GM12878 (cell line): ENCODE data around the gene MARVELD3. TPM values are rescaled to one million over a fixed set of nuclear protein-coding genes. Genes with fewer than 3 reads are reported as not detected.

ENCODE experiments used
- ATAC-seq: fragments of 200-7000 bp; cut with Tn5 transposase; 3 replicates; pipeline ENCODE4 v1.9.1; 2020; ENCODE audit warnings: mild to moderate bottlenecking, moderate library complexity
- BruUV-seq: library from RNA; stranded (reverse); fragments of 400-500 nt; replicated peaks from 2 replicates; lab custom pipeline; 2021; lab: Mats Ljungman, UMichigan
- CTCF ChIA-PET: fragments of 300-600 bp; sonication (Branson Sonifier 250); formaldehyde crosslinking; extraction: SDS; loops from one replicate; lab custom pipeline; 2021; ENCODE audit warnings: inconsistent platforms; lab: Yijun Ruan, JAX
- POLR2A ChIA-PET: fragments of 350-600 bp; formaldehyde crosslinking; extraction: SDS; loops from one replicate; lab custom pipeline; 2021; ENCODE audit warnings: inconsistent platforms; lab: Charles Lee
- RAD21 ChIA-PET: fragments of 300-600 bp; sonication (Branson Sonifier 250); formaldehyde crosslinking; loops from one replicate; lab custom pipeline; 2023; ENCODE audit warnings: antibody characterized with exemption; ENCODE audit not compliant: unreplicated experiment; lab: Charles Lee
- SMC1A ChIA-PET: fragments of 300-600 bp; sonication (Branson Sonifier 250); formaldehyde crosslinking; loops from one replicate; lab custom pipeline; 2023; ENCODE audit not compliant: unreplicated experiment, uncharacterized antibody; lab: Charles Lee
- DNase-seq: peaks from one replicate; pipeline ENCODE4 v3.0.0-alpha.2; 2011; ENCODE audit warnings: low read depth, low spot score
- FAIRE-seq: peaks from 3 replicates; lab custom pipeline; 2011; peaks lifted over from hg19 to GRCh38; lab: Jason Lieb, UNC
- H2AFZ ChIP-seq: 2 replicates; pipeline ENCODE4 v1.6.0; 2011; ENCODE audit warnings: low read depth, low read length, control low read depth; ENCODE audit not compliant: control insufficient read depth
- H3K27ac ChIP-seq: 2 replicates; pipeline ENCODE4 v1.5.1; 2011; ENCODE audit warnings: control low read depth; ENCODE audit not compliant: control insufficient read depth, insufficient read depth
- H3K27me3 ChIP-seq, 2 experiments: replicated peaks in 1 of 2; 2 replicates each; pipeline versions ENCODE4 v1.6.0 to v1.6.1; 2011; ENCODE audit warnings: low read length in 1 of 2; ENCODE audit not compliant: control insufficient read depth in 2 of 2, insufficient read depth in 2 of 2
- H3K36me3 ChIP-seq, 2 experiments: 2 replicates each; pipeline ENCODE4 v1.5.1; 2011; ENCODE audit warnings: low read length in 1 of 2; ENCODE audit not compliant: control insufficient read depth in 2 of 2, insufficient read depth in 2 of 2
- H3K4me1 ChIP-seq: 2 replicates; pipeline ENCODE4 v1.6.1; 2011; ENCODE audit warnings: mild to moderate bottlenecking, low read length, moderate library complexity, mixed read lengths; ENCODE audit not compliant: control insufficient read depth, insufficient read depth
- H3K4me2 ChIP-seq: 2 replicates; pipeline ENCODE4 v1.6.0; 2011; ENCODE audit warnings: control low read depth; ENCODE audit not compliant: control insufficient read depth, insufficient read depth
- H3K4me3 ChIP-seq: fragments of 200-600 bp; sonication (generic); 2 replicates; pipeline ENCODE4 v1.5.1; 2016
- H3K79me2 ChIP-seq: 2 replicates; pipeline ENCODE4 v1.6.0; 2011; ENCODE audit warnings: low read length; ENCODE audit not compliant: control insufficient read depth, insufficient read depth
- H3K9ac ChIP-seq: 2 replicates; pipeline ENCODE4 v1.8.0; 2011; ENCODE audit warnings: low read length, control low read depth, mixed read lengths; ENCODE audit not compliant: control insufficient read depth, insufficient read depth
- H3K9me3 ChIP-seq: replicated peaks from 3 replicates; pipeline ENCODE4 v1.5.1; 2011; ENCODE audit warnings: mild to moderate bottlenecking, low read length; ENCODE audit not compliant: control insufficient read depth, insufficient read depth
- H4K20me1 ChIP-seq: 2 replicates; pipeline ENCODE4 v1.6.0; 2011; ENCODE audit not compliant: control insufficient read depth, insufficient read depth
- BCLAF1 ChIP-seq: fragments of 450-650 bp; IDR thresholded peaks from 2 replicates; pipeline ENCODE4 v1.6.1; 2017; ENCODE audit warnings: antibody characterized with exemption, mild to moderate bottlenecking, moderate library complexity
- BMI1 ChIP-seq: fragments of 450-650 bp; IDR thresholded peaks from 2 replicates; pipeline ENCODE4 v1.6.1; 2016; ENCODE audit warnings: mild to moderate bottlenecking, moderate library complexity, borderline replicate concordance
- CEBPB ChIP-seq, 2 experiments: fragments of 150-350 bp in 1 of 2; IDR thresholded peaks; 2 replicates each; pipeline ENCODE4 v1.6.1; 2012 to 2014; ENCODE audit warnings: low read depth in 2 of 2, low read length in 2 of 2, borderline replicate concordance in 1 of 2, inconsistent platforms in 1 of 2
- CHD1 ChIP-seq: IDR thresholded peaks from 2 replicates; pipeline ENCODE4 v1.6.1; 2012; ENCODE audit warnings: low read depth, low read length, improper control_type of control experiment
- KDM1A ChIP-seq: fragments of 200-600 bp; sonication (generic); IDR thresholded peaks from 2 replicates; pipeline ENCODE4 v1.6.1; 2016; ENCODE audit warnings: borderline replicate concordance
- MEF2A ChIP-seq: IDR thresholded peaks from 2 replicates; pipeline ENCODE4 v1.6.1; 2011; ENCODE audit warnings: low read depth, mild to moderate bottlenecking, low read length, moderate library complexity; ENCODE audit not compliant: insufficient read depth
- MXI1 ChIP-seq: fragments of 150-350 bp; IDR thresholded peaks from 2 replicates; pipeline ENCODE4 v1.6.1; 2011; ENCODE audit warnings: low read depth, mild to moderate bottlenecking, inconsistent platforms, low read length, improper control_type of control experiment
- NFIC ChIP-seq: IDR thresholded peaks from 2 replicates; pipeline ENCODE4 v1.6.1; 2012; ENCODE audit warnings: low read depth, mild to moderate bottlenecking, inconsistent platforms, low read length, moderate library complexity
- NR2C1 ChIP-seq: fragments of 450-650 bp; IDR thresholded peaks from 2 replicates; pipeline ENCODE4 v1.6.1; 2017; ENCODE audit warnings: antibody characterized with exemption, mild to moderate bottlenecking, moderate library complexity
- POLR2AphosphoS5 ChIP-seq: IDR thresholded peaks from 2 replicates; pipeline ENCODE4 v1.6.1; 2011; ENCODE audit warnings: mild to moderate bottlenecking, low read length, inconsistent platforms
- ZBTB4 ChIP-seq: fragments of 450-650 bp; formaldehyde crosslinking; IDR thresholded peaks from 2 replicates; pipeline ENCODE4 v1.4.0; 2022; ENCODE audit warnings: mild to moderate bottlenecking, moderate library complexity
- ZNF207 ChIP-seq: fragments of 450-650 bp; IDR thresholded peaks from 2 replicates; pipeline ENCODE4 v1.6.1; 2014; ENCODE audit warnings: antibody characterized with exemption, mild to moderate bottlenecking, borderline replicate concordance
- WGBS: methylation state at CpG from one replicate; pipeline ENCODE4 v1.1.6; 2016; ENCODE audit warnings: low lambda C conversion rate; ENCODE audit not compliant: insufficient replicate concordance, insufficient coverage; ENCODE audit errors: missing lambda C conversion rate; 5-methylcytosine and 5-hydroxymethylcytosine counted together
- in situ Hi-C: fragments of 300-500 bp; cut with MboI; formaldehyde crosslinking; loops from 9 replicates; pipeline ENCODE4 v1.14.3; 2018; ENCODE audit warnings: mixed read lengths
- intact Hi-C: fragments of 100-400 bp; cut with micrococcal nuclease; formaldehyde crosslinking; loops from one replicate; pipeline ENCODE4 v1.14.2; 2022; ENCODE audit not compliant: unreplicated experiment
- polyA plus RNA-seq, 11 experiments: library from polyadenylated mRNA; depleted of rRNA in 4 of 11; unstranded in 6 of 11; stranded (reverse) in 5 of 11; fragments of >200 nt; fragmentation: Nextera tagmentation in 4 of 11; fragmentation: Illumina TruSeq in 1 of 11; extraction: Ambion mirVana in 4 of 11; extraction: Trizol in 1 of 11; gene quantifications; 1 replicate in 1 of 11; 2 replicates in 10 of 11; pipeline versions ENCODE4 v1.2.1 to v1.2.3, GENCODE V29; 2011 to 2016; ENCODE audit warnings: inconsistent platforms in 2 of 11, missing spikeins in 2 of 11, low read depth in 1 of 11
- total RNA-seq, 4 experiments: library from RNA; depleted of rRNA in 3 of 4; stranded (reverse); fragments of >200 nt in 3 of 4; fragmentation: Illumina TruSeq in 1 of 4; extraction: Trizol in 1 of 4; gene quantifications; 2 replicates each; pipeline versions ENCODE4 v1.2.1 to v1.2.3, GENCODE V29; 2013 to 2021
- TF ChIP-seq, protein P1 (sequence below): fragments of 450-650 bp; formaldehyde crosslinking; IDR thresholded peaks from 2 replicates; pipeline ENCODE4 v1.4.0; 2020; ENCODE audit warnings: mild to moderate bottlenecking, moderate library complexity
- TF ChIP-seq, protein P2 (sequence below): IDR thresholded peaks from 2 replicates; pipeline ENCODE4 v1.6.1; 2012; ENCODE audit warnings: low read depth, low read length, improper control_type of control experiment

MARVELD3 gene
- total and polyA plus RNA-seq, 10 of the 15 experiments (the other 5 are each of a cell fraction or from before 2014, with no cell fraction given) = 0.03 to 0.18 (median 0.09) TPM; not detected in 4

GRCh38 chr16:71637398-71637797, 11.4 kb downstream of the MARVELD3 start:
- no peaks in the 10 kb centered on the region for H3K36me3 ChIP-seq
- H3K4me3 ChIP-seq = no peak overlapping the region
- 82% methylated on average over 3 of the region's 3 CpGs for WGBS
- H3K9ac ChIP-seq = no peak overlapping the region
- ChIA-PET CTCF (interaction anchor here (0.7 kb wide), 1 partner anchor 324 kb away, joined by 4 read pairs; no protein-coding TSS in a partner anchor), RAD21 (no interaction called here), POLR2A (no interaction called here), SMC1A (no interaction called here)
- no peaks in the 10 kb centered on the region for H3K4me1 ChIP-seq
- H4K20me1 ChIP-seq = no peaks in the 10 kb centered on the region
- FAIRE-seq (no peak), ATAC-seq (no peak), DNase-seq (no peak)
- no peak overlapping the region for H3K27ac ChIP-seq
- BruUV-seq = no TSS peak
- H3K4me2 ChIP-seq = no peak overlapping the region
- in situ Hi-C loops = no loop called here
- H3K27me3 ChIP-seq = no peaks in the 10 kb centered on the region
- no peaks in the 10 kb centered on the region for H3K79me2 ChIP-seq
- intact Hi-C loops = no loop called here
- H2AFZ ChIP-seq = no peak overlapping the region
- no peaks in the 10 kb centered on the region for H3K9me3 ChIP-seq
- TF ChIP-seq BMI1 = no peak
- TF ChIP-seq, protein P1, sequence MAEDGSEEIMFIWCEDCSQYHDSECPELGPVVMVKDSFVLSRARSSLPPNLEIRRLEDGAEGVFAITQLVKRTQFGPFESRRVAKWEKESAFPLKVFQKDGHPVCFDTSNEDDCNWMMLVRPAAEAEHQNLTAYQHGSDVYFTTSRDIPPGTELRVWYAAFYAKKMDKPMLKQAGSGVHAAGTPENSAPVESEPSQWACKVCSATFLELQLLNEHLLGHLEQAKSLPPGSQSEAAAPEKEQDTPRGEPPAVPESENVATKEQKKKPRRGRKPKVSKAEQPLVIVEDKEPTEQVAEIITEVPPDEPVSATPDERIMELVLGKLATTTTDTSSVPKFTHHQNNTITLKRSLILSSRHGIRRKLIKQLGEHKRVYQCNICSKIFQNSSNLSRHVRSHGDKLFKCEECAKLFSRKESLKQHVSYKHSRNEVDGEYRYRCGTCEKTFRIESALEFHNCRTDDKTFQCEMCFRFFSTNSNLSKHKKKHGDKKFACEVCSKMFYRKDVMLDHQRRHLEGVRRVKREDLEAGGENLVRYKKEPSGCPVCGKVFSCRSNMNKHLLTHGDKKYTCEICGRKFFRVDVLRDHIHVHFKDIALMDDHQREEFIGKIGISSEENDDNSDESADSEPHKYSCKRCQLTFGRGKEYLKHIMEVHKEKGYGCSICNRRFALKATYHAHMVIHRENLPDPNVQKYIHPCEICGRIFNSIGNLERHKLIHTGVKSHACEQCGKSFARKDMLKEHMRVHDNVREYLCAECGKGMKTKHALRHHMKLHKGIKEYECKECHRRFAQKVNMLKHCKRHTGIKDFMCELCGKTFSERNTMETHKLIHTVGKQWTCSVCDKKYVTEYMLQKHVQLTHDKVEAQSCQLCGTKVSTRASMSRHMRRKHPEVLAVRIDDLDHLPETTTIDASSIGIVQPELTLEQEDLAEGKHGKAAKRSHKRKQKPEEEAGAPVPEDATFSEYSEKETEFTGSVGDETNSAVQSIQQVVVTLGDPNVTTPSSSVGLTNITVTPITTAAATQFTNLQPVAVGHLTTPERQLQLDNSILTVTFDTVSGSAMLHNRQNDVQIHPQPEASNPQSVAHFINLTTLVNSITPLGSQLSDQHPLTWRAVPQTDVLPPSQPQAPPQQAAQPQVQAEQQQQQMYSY (CRISPR knock-in tag) = no peak
- TF ChIP-seq CEBPB (IDR thresholded peaks at IDR 0.05; ENCODE audit: borderline replicate concordance in 1 of 2, low read depth in 2 of 2, low read length in 2 of 2) = no peak
- TF ChIP-seq, protein P2, sequence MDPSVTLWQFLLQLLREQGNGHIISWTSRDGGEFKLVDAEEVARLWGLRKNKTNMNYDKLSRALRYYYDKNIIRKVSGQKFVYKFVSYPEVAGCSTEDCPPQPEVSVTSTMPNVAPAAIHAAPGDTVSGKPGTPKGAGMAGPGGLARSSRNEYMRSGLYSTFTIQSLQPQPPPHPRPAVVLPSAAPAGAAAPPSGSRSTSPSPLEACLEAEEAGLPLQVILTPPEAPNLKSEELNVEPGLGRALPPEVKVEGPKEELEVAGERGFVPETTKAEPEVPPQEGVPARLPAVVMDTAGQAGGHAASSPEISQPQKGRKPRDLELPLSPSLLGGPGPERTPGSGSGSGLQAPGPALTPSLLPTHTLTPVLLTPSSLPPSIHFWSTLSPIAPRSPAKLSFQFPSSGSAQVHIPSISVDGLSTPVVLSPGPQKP = no peak
- no peak for TF ChIP-seq ZNF207
- no peak for TF ChIP-seq NFIC
- no peak for TF ChIP-seq POLR2AphosphoS5
- TF ChIP-seq MXI1 = no peak
- TF ChIP-seq NR2C1 = no peak
- no peak for TF ChIP-seq BCLAF1
- no peak for TF ChIP-seq CHD1
- no peak for TF ChIP-seq KDM1A
- TF ChIP-seq ZBTB4 (CRISPR knock-in tag) = no peak
- TF ChIP-seq MEF2A = no peak
